Stimulated activated CD8-positive, alpha-beta memory T cell treated with anti-CD3 and anti-CD28 coated beads, Interleukin-4, amount 100 ng/mL, for 1 hour (primary cell): ENCODE results near the gene ICAM2.
A peak's percentile ranks its signal among the peaks of the same experiment; 100 is the strongest.
"Not testable (repeated sequence)": the region's sequence is repeated elsewhere in the genome, so short reads cannot be mapped to it uniquely, and the experiment has no call there.

Source experiments
- DNase-seq, 2 donors: peaks; one replicate each; pipeline ENCODE4 v3.0.0-alpha.2; 2020; ENCODE audit warnings: low read depth in 2 of 2, low spot score in 1 of 2

Gene ICAM2

GRCh38 chr17:64009571-64010402 lies 10.6 kb downstream of the ICAM2 start:
- no peak for DNase-seq

DNA sequence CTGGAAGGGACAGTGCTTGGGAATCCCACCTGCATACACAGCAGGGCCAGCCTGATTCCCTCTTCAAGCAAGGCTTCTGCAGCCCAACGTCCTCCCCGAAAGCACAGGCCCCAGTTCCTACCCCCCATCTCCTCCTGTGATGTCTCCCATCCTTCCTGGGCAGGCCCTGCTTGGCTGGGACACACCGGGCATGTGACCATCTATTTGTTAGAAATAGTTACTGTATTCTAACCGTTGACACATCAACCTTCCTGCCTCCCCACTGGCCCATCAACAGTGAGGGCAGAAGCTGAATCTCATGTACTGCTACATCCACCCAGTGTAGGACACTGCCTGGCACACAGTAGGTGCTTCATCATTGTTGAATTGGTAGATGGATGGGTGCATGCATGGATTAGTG lies 11.6 kb downstream of the ICAM2 start:
- no peak for DNase-seq

DNA sequence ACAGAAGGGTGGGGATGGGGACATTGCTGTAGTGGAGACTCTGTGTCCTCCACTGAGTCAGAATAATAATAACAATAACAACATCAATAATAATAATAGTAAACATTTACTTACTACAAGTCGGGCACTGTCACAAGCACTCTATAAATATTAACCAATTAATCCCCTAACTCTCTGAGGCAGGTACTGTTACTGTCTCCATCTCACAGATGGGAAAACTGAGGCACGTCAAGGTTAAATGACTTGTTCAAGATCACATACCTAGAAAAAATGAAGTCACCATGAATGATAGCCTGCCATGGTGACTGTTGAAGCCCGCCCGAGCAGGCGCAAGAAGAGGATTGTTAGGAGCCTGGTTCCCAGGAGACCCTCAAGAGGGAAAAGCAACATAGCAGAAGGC lies 12.1 kb downstream of the ICAM2 start:
- no peak for DNase-seq

DNA sequence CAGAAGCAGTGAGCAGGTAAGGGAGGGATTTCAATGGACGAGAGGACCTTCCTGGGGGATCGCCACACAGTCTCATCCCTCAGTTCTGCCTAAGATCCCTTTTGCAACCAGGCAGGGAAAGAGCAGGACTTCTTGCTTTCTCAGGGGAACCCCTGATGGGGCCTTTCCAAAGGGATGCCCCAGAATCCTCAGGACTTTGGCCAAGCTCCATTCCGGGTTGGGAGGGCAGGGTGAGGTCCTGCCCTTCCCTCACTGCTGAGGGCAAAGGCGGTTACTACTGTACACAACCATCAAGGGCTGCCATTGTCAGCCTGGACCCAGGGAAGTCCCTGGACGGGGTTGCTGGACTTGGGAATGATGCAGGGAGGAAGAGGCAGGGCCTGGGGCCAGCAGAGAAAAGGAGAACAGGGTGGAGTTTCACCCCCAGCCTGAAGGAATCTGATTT lies 12.6 kb downstream of the ICAM2 start:
- DNase-seq, result no peak

GRCh38 chr17:64007089-64007837 lies 13.2 kb downstream of the ICAM2 start:
- DNase-seq, result not testable (repeated sequence)

DNA sequence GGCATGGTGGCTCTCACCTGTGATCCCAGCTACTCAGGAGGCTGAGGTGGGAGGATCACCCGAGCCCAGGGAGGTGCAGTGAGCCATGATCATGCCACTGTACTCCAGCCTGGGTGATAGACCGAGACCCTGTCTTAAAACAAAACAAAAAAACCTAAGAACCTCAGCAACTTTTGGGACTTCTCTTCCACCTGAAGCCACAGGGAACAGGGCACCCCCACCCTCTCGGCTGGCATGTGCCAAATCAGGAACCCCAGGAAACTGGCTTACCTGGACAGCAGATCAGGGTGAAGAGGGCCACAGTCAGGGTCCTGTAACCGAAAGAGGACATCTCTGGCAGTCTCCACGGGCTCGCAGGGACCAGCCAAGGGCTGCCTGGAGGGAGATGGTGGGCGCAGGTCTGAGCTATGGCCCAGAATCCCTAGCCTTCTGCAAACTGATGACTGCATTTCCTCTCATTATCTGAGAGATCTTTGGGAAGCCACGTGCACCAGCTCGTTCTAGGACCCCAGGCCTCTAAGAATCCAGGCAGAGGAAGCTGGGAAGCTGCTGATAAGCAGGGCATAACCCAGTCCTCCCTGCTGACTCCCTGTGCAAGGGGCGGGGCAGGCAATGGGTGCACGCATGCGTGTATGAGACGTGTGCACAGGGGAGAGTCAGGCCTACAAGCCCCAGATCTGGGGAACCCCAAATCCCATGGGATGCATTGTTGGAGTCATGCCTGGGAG lies 13.9 kb downstream of the ICAM2 start:
- DNase-seq, result no peak

- DNase-seq, result no peak
Observed at GRCh38 chr17:64005734-64006167, 14.7 kb downstream of the ICAM2 start.

- no peak for DNase-seq
Observed at GRCh38 chr17:64004903-64005733, 15.3 kb downstream of the ICAM2 start.

DNA sequence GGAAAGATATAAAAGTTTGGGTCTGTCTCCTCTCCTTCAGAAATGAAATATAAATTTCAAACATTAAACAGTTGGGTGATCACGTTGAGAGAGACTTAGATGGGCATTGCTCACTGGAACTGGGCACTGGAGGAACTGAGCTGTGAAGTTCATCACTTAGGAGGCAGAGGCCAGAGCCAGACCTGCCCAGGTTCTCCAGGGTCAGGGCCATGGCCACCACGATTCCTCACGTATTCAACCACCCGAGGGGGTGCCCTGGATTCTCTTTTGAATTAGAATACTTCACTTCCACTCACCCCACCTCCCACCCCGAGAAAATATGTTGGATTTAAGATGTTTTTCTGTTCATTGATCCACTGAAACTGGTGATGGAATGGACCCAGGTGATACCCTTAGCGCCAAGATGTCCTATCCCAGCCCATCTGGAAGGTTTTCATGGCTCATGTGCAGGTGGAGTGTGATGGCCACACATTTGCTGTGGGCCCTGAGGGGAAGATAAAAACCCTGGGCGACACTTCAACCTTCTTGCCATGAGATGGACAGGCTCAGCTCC lies 16.1 kb downstream of the ICAM2 start:
- no peak for DNase-seq

GRCh38 chr17:64003526-64004121 lies 16.8 kb downstream of the ICAM2 start:
- no peak for DNase-seq

DNA sequence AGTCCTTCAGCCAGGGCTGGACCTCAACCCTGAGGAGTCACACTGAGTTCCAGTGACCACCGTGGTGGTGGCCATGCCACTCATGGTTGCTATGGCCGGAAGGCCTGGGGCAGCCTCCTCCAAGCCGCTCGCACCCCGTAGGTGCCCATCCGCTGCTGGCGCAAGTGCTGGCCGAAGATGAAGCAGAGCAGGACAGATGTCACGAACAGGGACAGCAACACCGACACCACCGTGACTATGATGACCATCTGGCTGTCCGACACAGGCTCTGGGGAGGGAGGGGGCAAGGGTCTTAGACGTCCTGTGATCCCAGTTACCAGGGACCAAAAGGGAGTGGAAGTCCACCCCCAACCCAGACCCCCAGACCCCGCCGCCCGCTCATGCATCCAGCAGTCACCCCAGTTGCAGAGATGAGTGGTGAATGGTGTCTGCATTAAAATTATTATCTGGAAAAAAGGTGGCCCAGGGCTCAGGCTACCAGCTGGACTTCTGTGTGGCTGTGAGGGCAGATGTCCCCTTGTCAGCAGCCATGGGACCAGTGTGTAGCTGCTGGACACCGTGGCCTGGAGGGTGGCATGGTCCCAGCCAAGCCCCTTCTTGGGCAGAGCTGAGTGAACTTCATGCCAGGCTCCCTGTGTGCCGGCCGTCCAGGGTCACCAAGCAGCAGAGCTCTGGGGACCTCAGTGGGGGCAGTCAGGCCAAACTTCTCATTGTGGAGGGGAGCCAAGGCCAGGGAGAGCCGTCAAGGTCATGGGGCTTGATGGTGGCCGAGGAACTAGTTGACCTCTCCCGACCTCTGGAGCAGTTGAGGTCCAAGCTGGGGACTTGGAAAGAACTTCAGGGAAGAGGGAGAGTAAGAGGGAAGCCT lies 17.5 kb downstream of the ICAM2 start:
- no peak for DNase-seq

- no peak for DNase-seq
Observed at GRCh38 chr17:64001763-64002529, 18.5 kb downstream of the ICAM2 start.

DNA sequence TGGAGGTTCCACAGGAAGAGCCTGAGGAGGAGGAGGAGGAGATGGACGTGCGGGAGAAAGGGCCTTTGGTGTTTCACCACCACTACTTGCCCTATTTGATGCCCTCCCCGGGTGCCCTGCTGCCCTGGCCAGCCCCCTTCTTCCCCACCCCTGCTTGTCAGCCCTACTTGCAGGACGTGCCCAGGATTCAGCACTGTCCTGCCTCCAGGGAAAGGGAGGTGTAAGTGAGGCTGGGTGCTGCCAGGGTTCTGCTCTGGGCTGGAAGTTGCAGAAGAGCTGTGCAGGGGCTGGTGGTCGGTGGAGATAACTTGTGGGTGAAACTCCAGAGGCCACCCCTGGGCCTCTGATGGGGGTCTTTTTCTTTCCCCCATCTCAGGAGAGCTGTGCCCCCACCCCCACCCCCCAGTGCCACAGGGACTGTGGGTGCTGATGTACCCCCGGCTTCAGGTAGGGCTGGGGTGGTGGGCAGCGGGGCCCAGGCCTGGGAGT lies 19.3 kb downstream of the ICAM2 start:
- no peak for DNase-seq

- DNase-seq, result no peak
Observed at GRCh38 chr17:63999680-64000531, 20.5 kb downstream of the ICAM2 start.

- no peak for DNase-seq
Observed at GRCh38 chr17:63998721-63999679, 21.4 kb downstream of the ICAM2 start.

GRCh38 chr17:63998050-63998720 lies 22.2 kb downstream of the ICAM2 start, which contains the start of gene PRR29:
Gene PRR29, plus strand, starts transcription at chr17:63998351. Its CDS starts 14 bp downstream, at chr17:63998365.
- DNase-seq, result peak in 1 of 2 donors; percentile 52
